ENCODE data around the gene ETHE1.

Gene ETHE1

GRCh38 chr19:43507880-43508279 is 19.1 kb downstream of the ETHE1 start:
- H3K27me3 ChIP-seq (replicated peaks) = no peaks in the 10 kb centered on the region
- no peak for TF ChIP-seq CTCF (IDR thresholded peaks at IDR 0.05; ENCODE audit: low read depth, low read length, missing control alignments)
- peaks cover 14% of the 10 kb centered on the region for H3K36me3 ChIP-seq (replicated peaks)
- in situ Hi-C loops (cut with HindIII; ENCODE audit: low pct_ligation_motif_present, low sequenced_read_pairs) = no loop called here
- DNase-seq = no peak
- H3K27ac ChIP-seq = no peak overlapping the region
- no peak overlapping the region for H3K4me3 ChIP-seq (ENCODE audit: low read depth, low read length)

GRCh38 chr19:43506629-43507028 is 20.4 kb downstream of the ETHE1 start:
- Histone ChIP-seq H3K27me3 (replicated peaks) (no peaks in the 10 kb centered on the region), H3K4me3 (ENCODE audit: low read depth, low read length) (no peak overlapping the region), H3K36me3 (replicated peaks) (peaks cover 14% of the 10 kb centered on the region), H3K27ac (no peak overlapping the region)
- no peak for TF ChIP-seq CTCF (IDR thresholded peaks at IDR 0.05; ENCODE audit: low read depth, low read length, missing control alignments)
- in situ Hi-C loops (cut with HindIII; ENCODE audit: low pct_ligation_motif_present, low sequenced_read_pairs) = no loop called here
- DNase-seq = no peak

DNA sequence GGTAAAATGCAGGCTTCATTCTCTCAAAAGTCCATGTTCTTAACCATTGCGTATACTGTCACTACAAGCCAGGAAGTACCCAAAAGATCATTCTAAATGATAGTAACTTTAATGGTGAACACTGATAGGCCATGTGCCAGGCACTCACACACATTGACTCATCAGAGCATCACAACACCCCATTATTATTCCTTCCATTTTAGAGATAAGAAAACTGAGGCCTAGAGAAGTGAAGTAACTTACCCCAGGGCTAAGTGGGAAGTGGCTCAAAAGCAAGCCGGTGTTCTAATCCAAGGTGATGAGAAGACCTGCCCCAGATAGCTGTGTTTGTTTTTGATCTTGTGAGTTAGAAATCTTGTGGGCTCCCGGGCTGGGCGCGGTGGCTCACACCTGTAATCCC is 21.1 kb downstream of the ETHE1 start:
- Histone ChIP-seq H3K4me3 (ENCODE audit: low read depth, low read length) (no peak overlapping the region), H3K36me3 (replicated peaks) (peaks cover 14% of the 10 kb centered on the region), H3K27ac (no peak overlapping the region), H3K27me3 (replicated peaks) (no peaks in the 10 kb centered on the region)
- in situ Hi-C loops (cut with HindIII; ENCODE audit: low pct_ligation_motif_present, low sequenced_read_pairs) = no loop called here
- no peak for TF ChIP-seq CTCF (IDR thresholded peaks at IDR 0.05; ENCODE audit: low read depth, low read length, missing control alignments)
- DNase-seq = no peak

GRCh38 chr19:43505186-43505456 is 21.9 kb downstream of the ETHE1 start:
- in situ Hi-C loops (cut with HindIII; ENCODE audit: low pct_ligation_motif_present, low sequenced_read_pairs) = no loop called here
- H3K27ac ChIP-seq = no peak overlapping the region

DNA sequence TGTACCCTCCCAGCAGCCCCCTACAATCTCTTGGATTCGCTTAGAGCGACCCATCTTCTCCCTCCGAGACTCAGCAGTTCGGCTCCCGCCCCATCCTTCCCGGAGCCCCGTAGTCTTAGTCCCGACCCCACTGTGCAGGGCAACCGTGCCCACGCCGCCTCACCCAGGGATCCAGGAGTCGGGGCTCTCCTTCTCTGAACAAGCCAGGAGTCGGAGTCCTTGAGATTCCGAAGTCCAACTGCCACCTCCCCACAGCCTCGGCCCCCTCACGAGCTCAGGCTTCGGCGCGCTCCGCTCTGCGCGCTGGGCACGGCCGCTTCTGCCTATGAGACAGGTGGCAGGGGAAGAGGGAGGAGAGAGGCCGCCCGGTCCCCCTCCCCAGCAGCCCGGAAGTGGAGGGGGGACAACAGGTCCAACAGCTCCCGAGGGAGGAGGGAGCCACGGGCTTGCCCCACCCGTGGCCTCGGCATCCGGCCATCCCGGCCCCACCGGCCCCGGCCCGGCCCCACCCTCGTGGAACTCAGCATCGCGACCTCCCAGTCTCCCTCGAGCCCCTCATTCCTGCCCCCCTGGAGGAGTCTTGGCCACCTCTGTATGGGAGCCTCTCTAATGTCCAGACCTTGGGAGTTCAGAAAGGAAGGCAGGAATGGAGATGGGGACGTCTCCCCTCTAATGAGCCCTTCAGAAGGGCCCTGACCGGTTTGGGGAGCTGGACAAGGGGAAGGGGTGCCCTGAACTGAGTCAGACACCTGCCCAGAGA is 22.4 kb downstream of the ETHE1 start, which contains the start of gene PHLDB3:
Gene PHLDB3 (minus strand): TSS at position 321 of the 760 bp plus-strand sequence. CDS start 628 bp downstream, outside the sequence.
- no peaks in the 10 kb centered on the region for H3K27me3 ChIP-seq (replicated peaks)
- in situ Hi-C loops (cut with HindIII; ENCODE audit: low pct_ligation_motif_present, low sequenced_read_pairs) = no loop called here
- H3K4me3 ChIP-seq (ENCODE audit: low read depth, low read length) = peak within 1 kb of the TSS; percentile 77
- TF ChIP-seq CTCF (IDR thresholded peaks at IDR 0.05; ENCODE audit: low read depth, low read length, missing control alignments) = no peak
- H3K36me3 ChIP-seq (replicated peaks) = peaks cover 8% of the 10 kb centered on the region
- DNase-seq = no peak
- H3K27ac ChIP-seq = peak within 1 kb of the TSS; percentile 4

More at GRCh38 chr19:43505186-43505456, 21.9 kb downstream of the ETHE1 start:
- no peak for TF ChIP-seq CTCF (IDR thresholded peaks at IDR 0.05; ENCODE audit: low read depth, low read length, missing control alignments)
- peaks cover 11% of the 10 kb centered on the region for H3K36me3 ChIP-seq (replicated peaks)
- no peak for DNase-seq
- H3K4me3 ChIP-seq (ENCODE audit: low read depth, low read length) = no peak overlapping the region
- H3K27me3 ChIP-seq (replicated peaks) = no peaks in the 10 kb centered on the region
